Left lobe of liver (tissue), 1 donor: ENCODE data around the gene ACP7. TPM values are rescaled to one million over a fixed set of nuclear protein-coding genes. Genes with fewer than 3 reads are reported as not detected.

ENCODE experiments used
- total RNA-seq: library from RNA; stranded (reverse); gene quantifications from one replicate; pipeline ENCODE4 v1.2.1, GENCODE V29; 2021
- donor health status: DM: no; HTN: yes; CAD: no.

Gene ACP7
- total RNA-seq, 1 donor from 2014 or later: not detected

Other genes with a start within 250 kb of the ACP7 start
- gene HNRNPL, start 234.4 kb upstream of the ACP7 start, total RNA-seq: 93.1 TPM
- 5.6 TPM for gene RINL, start 206.1 kb upstream of the ACP7 start, total RNA-seq
- gene SIRT2, start 184.8 kb upstream of the ACP7 start, total RNA-seq: 31.2 TPM
- 19.0 TPM for gene NFKBIB, start 184.4 kb upstream of the ACP7 start, total RNA-seq
- 0.18 TPM for gene CCER2, start 172.2 kb upstream of the ACP7 start, total RNA-seq
- 12.8 TPM for gene SARS2, start 153.6 kb upstream of the ACP7 start, total RNA-seq
- gene MRPS12, start 153.4 kb upstream of the ACP7 start, total RNA-seq: 24.2 TPM
- gene FBXO17, start 108.6 kb upstream of the ACP7 start, total RNA-seq: 64.3 TPM
- 15.9 TPM for gene FBXO27, start 51.8 kb upstream of the ACP7 start, total RNA-seq
- gene PAK4, start 41.4 kb downstream of the ACP7 start, total RNA-seq: 19.4 TPM
- gene NCCRP1, start 112.6 kb downstream of the ACP7 start, total RNA-seq: 0.08 TPM
- 1.6 TPM for gene SYCN, start 119.9 kb downstream of the ACP7 start, total RNA-seq
- not detected for gene IFNL3, start 160.6 kb downstream of the ACP7 start, total RNA-seq
- not detected for gene IFNL4, start 164.5 kb downstream of the ACP7 start, total RNA-seq
- gene IFNL2, start 184.0 kb downstream of the ACP7 start, total RNA-seq: not detected
- gene IFNL1, start 212.0 kb downstream of the ACP7 start, total RNA-seq: not detected
- 0.78 TPM for gene LRFN1, start 236.5 kb downstream of the ACP7 start, total RNA-seq